Stimulated activated CD4-positive, alpha-beta T cell treated with anti-CD3 and anti-CD28 coated beads, TNF-alpha, amount 100 ng/mL, for 1 hour (primary cell): ENCODE results near the gene ABCG5.

Experiments used
- DNase-seq, 3 donors: peaks; one replicate each; pipeline ENCODE4 v3.0.0-alpha.2; 2020; ENCODE audit warnings: low read depth in 3 of 3, low spot score in 1 of 3

Gene ABCG5

GRCh38 chr2:43842866-43843226 lies 4.2 kb upstream of the ABCG5 start:
- no peak for DNase-seq

- no peak for DNase-seq
These were observed 3.6 kb upstream of the ABCG5 start for GRCh38 chr2:43841949-43842865.

GRCh38 chr2:43840965-43841364 lies 2.3 kb upstream of the ABCG5 start:
- no peak for DNase-seq

GRCh38 chr2:43839776-43840564 lies 1.3 kb upstream of the ABCG5 start:
- no peak for DNase-seq

GRCh38 chr2:43837831-43838559 lies 644 bp downstream of the ABCG5 start:
- DNase-seq, result no peak

GRCh38 chr2:43837033-43837432 lies 1.6 kb downstream of the ABCG5 start:
- no peak for DNase-seq

GRCh38 chr2:43832457-43832856 lies 6.2 kb downstream of the ABCG5 start:
- no peak for DNase-seq

- DNase-seq, result no peak
These were observed 6.9 kb downstream of the ABCG5 start for GRCh38 chr2:43831543-43832294.

- no peak for DNase-seq
These were observed 12.1 kb downstream of the ABCG5 start for GRCh38 chr2:43826305-43827250.

- DNase-seq, result no peak
These were observed 12.8 kb downstream of the ABCG5 start for GRCh38 chr2:43825841-43826240.

GRCh38 chr2:43824951-43825493 lies 13.6 kb downstream of the ABCG5 start:
- DNase-seq, result no peak

- no peak for DNase-seq
These were observed 14.1 kb downstream of the ABCG5 start for GRCh38 chr2:43824512-43824911.

GRCh38 chr2:43823751-43824150 lies 14.9 kb downstream of the ABCG5 start:
- no peak for DNase-seq

GRCh38 chr2:43822839-43823238 lies 15.8 kb downstream of the ABCG5 start:
- DNase-seq, result no peak

- no peak for DNase-seq
These were observed 19.0 kb downstream of the ABCG5 start for GRCh38 chr2:43819491-43820163.

- DNase-seq, result no peak
These were observed 19.9 kb downstream of the ABCG5 start for GRCh38 chr2:43818761-43819160.

- DNase-seq, result no peak
These were observed 23.9 kb downstream of the ABCG5 start for GRCh38 chr2:43814711-43815110.

GRCh38 chr2:43812947-43813346 lies 25.7 kb downstream of the ABCG5 start:
- DNase-seq, result no peak

GRCh38 chr2:43812006-43812405 lies 26.6 kb downstream of the ABCG5 start:
- no peak for DNase-seq
